Measurements from ENCODE around the gene RPRML.
"Not testable (repeated sequence)": the region's sequence is repeated elsewhere in the genome, so short reads cannot be mapped to it uniquely, and the experiment has no call there.

The RPRML gene

DNA sequence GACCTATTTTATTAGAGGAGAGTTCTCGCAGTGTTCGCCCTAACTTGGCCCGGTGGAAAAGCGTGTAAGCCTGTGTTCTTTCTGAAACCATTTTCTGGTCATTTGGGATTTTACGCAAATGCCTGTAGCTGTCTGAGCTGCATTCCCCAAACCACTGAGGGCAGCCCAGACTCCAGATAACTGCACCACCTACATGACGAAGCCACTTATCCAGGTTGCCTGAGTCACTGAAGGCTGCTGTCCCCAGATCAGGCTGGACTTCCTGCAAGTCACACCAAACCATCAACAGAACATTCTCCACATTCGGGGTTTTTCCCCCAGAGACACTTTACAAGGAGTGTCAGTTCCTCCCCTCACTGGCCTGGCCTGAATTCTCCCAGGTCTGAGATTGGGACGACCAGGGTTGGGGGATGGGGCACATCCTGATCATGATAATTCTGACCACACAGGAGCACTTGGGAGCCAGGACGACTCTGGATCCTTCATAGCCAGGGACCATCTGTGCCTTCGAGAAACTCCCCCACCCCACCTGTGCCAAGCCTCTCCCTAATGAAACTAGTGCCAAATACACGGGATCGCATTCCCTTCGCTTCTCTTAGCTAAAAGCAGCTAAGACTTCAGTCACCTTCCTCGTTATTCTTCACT lies 2.3 kb downstream of the RPRML start:
- no peak for DNase-seq (ENCODE audit: low read depth)

DNA sequence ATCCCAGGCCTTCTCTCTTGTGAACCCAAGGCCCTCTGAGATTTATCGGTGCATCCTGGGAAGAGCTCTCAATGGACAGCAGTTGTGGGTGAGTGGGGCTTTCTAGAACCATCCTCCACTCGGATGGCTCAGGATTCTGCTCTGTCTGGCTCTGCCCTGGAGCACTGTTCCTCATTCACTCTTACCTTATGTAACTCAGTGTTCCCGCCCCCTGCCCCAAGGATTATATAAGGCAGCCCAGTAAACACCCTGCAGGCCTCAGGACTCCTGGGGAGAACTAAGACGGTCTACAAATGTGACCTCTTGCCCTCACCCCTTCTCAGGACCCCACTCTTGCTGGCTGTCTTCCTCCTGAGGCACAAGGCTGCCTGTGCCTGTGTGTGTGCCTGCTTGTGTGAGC lies 3.8 kb downstream of the RPRML start:
- DNase-seq (ENCODE audit: low read depth), result no peak

DNA sequence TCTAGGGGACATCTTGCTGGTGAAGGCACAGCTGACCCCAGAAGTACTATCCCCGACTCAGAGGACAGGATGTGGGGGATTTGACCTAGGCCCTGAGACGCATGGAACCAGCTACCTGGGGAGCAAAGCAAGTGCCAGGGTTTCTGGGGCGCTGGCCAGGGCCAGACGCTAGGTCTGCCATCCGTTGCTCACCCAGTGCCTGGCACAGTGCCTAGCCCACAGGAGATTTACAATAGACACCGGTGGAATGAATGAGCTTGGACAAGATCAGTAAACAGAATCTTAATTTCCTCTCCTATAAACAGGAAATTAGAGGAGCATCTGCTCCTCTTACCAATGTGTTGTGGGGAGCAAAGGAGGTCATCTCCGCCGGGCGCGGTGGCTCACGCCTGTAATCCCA lies 5.0 kb downstream of the RPRML start:
- DNase-seq (ENCODE audit: low read depth), result no peak

DNA sequence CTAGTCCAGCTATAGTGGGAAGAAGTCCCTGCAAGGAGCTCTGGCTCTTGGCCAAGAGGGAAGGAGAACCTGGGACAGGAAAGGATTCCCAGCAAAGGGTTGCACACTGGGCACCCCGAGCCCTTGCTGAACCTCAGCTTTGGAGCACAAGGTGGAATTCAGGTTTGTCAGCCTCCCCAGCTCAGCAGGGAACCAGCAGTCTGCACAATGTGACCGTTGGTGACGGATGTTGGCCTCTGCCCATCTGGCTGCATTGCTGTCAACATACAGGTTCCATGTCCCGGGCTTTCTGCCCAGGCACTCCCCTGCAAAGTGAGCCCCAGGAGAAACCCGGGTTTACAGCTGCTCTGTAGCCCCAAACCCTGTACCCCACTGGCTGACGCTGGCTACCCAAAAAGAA lies 6.7 kb downstream of the RPRML start:
- no peak for DNase-seq (ENCODE audit: low read depth)

DNA sequence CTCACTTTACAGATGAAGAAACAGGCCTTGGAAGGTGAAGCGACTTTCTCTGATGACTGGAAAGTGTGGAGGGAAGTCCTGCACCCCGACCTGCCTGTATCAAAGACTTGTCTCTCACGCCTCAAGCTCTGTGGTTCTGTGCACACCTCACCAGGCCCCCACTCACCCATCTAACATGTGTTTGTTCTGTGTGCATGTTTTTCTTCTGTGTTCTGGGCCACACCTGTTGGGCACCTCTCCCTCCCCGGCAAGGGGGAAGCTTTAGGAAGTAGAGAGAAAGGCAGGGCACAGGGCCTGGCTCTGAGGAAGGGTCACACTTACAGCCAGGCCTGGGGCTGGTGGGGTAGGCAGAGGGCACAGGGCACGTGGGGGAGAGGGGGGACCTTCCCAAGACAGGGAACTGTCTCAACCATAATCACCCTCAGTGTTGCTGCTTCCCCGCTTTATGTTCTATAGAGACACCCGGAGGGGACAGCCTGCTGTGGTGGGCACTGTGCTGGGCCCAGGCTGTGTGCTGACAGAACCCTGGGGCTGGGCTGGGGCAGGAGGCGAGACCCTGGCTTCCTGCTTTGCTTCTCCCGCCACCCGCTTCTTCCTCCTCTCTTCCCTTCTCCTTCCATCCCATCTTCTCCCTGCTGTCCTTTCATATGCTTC lies 7.3 kb downstream of the RPRML start:
- no peak for DNase-seq (ENCODE audit: low read depth)

DNA sequence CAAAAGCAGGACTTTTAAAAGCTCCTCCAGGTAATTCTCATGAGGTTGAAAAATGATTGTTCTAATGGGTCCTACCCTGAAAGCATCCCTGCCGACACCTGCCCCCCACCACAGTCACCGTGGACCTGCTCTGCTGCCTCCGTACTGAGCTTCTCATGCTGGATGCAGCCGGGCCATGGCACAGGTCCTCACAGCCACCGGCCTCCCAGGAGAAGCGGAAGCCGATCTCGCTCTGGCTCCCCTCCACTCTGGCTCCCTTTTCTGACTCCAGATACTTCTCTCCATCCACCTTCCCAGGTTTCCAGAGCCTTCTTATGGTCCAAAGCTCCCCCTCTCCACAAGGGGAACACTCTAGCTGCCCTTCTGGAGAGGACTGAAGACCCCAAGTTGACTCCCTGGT lies 10.2 kb downstream of the RPRML start:
- DNase-seq (ENCODE audit: low read depth), result no peak

DNA sequence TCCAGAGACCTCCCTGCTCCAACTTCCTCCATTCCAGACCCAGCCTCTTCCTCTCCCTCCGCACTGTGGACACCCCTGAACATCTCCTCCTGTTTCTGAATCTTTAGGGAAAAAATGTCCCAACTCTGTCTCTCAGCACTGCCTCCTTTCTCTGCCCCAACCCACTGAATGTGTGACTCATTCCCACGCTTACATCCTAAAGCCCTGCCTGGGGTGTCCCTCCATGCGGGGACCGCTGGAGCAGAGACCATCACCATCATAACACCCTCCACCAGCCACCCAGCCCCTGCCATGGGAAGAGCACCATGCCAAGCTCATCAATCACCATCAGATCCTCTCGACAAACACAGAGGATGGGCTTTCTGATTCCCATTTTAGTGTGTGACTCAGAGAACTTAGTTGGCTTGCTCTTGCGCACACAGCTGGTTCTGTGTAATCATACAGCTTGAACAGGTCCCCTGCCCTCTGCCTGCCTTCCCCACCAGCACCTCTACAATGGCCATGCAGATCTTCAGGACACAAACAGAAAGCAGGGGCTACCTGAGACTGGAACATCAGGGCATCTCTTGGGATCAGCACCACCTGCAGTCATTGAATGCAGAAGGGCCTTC lies 10.7 kb downstream of the RPRML start:
- DNase-seq (ENCODE audit: low read depth), result no peak

DNA sequence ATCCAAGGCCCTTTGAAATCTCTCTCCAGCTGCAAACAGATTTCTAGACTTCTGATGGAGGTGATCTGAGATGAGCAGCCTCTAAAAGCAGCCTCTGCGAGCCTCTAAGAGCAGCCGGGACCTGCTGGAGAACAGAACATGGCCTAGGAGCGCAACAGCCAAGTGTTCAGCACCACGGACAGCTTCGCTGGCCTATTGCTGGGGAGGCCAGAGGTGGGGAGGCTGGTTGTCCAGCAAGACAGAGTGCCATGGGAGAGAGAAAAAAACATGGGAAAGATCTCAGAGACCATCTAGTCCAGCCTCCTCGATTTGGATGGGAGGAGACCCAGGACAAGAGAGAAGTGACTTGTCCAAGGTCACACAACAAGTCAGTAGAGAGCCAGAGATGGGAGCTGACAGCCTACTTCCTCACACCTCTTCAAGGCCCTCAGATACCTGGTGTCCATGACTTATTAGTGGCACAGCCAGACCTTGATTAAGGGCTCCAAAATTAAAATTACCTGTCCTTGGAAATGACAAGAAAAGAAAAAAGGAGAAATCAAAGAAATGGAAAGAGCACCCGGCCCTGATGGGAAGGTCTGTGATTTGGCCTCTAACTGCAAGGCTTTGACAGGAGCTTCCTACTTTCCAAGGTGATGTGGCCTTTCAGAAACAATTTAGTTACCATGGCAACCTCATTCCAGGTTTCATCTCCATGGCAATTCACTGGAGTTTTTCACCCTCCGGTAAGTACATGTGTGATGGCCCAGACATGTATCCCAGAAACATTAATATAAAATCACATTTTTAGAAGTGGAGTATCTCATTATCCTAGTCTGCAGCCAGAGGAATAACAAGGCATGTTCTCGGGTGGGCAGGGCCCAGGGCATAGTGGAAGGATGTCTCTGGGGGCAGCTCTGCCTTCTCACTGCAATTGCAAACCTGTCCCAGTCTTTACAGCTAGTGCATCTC lies 14.5 kb downstream of the RPRML start:
- no peak for DNase-seq (ENCODE audit: low read depth)

DNA sequence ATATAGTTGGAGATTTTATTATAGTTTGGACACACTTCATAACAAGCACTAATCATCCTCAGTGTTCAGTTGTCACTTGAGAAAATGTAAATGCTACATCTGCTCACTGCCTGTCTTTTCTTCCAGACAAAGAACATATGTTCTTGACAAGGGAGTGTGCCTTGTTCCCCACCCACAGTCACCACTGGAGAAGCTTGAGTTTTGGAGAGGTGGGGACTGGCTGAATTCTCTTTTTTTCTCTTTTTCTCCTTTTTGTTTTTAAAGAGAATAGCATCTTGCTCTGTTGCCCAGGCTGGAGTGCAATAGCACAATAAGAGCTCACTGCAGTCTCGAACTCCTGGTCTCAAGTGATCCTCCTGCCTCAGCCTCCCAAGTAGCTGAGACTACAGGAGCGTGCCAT lies 15.5 kb downstream of the RPRML start:
- DNase-seq (ENCODE audit: low read depth), result no peak

DNA sequence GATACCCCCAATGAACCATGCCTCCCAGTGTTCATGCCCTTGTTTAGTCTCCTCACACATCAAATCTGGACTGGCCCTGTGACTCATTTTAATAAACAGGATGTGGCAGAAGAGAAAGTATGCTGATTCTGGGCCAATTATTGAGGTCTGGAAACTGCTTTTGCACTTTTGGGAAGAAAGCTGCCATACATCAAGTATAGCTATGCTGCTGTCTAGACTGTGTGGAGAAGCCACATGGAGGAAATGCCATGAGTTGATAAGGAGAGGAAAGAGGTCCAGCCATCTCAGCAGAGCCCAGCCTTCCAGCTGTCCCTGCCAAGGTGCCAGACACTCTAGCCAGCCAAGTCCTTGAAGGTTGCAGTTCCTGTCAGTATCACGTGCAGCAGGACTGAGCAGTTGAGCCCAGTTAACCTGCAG lies 16.7 kb downstream of the RPRML start:
- no peak for DNase-seq (ENCODE audit: low read depth)

DNA sequence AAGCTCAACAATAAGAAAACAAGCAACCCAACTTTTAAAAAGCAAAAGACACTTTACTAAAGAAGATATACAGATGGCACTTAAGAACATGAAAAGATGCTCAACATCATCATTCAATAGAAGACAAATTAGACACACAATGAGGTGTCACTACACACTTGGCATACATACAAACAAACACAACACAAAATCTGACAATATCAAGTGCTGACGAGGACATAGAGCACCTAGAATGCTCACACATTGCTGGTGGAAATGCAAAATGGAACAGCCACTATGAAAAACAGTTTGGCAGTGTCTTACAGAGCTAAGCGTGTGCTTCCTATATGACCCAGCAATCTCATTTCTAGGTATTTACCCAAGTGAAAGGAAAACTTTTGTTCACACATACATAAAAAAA lies 18.9 kb downstream of the RPRML start:
- no peak for DNase-seq (ENCODE audit: low read depth)

DNA sequence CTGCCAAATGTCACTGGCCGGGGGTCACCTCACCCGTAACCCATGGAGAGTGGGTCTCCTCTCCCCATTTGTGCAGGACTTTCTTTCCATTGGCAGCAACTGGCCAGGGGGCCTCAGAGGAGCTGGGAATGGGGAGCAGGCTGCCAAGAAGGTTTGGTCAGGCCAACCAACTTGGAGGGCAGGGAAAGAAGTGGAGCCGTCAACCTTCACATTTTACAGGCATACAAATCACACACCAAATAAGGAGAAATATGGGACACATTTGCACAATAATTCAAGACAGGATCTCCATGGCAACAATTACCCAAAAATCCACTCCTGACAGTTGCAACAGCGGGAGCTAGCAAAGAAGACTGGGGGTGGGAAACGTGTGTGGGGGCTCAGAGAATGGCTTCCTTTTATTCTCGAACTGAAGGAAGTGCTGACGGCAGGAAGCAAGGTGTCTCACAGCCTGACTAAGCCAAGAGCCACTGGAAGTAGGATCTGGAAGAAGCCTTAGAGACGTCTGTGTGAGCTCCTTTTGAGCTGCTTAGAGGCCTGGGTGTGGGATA lies 20.9 kb downstream of the RPRML start:
- no peak for DNase-seq (ENCODE audit: low read depth)

DNA sequence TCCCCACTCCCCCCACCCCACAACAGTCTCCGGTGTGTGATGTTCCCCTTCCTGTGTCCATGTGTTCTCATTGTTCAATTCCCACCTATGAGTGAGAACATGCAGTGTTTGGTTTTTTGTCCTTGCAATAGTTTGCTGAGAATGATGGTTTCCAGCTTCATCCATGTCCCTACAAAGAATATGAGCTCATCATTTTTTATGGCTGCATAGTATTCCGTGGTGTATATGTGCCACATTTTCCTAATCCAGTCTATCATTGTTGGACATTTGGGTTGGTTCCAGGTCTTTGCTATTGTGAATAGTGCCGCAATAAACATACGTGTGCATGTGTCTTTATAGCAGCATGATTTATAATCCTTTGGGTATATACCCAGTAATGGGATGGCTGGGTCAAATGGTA lies 25.9 kb downstream of the RPRML start:
- not testable (repeated sequence) for DNase-seq (ENCODE audit: low read depth)

DNA sequence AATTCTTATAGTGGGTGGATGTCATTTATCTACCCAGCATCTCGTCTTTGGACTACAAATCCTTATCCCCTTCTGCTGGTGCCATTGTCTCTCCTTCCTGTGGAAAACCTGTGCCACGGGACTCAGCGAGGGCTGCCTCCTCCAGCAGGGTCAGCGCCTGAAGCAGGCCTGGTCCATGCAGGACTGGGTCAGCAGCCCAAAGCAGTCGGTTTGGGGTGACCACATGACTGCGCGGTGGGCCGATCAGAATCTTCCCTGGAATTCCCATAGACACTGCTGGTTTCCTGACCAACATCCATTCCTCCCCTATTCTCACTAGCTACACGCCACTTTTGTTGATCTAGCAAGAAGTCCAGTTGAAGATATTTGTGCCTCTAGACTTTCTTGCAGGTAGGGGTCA lies 26.9 kb downstream of the RPRML start:
- DNase-seq (ENCODE audit: low read depth), result no peak

DNA sequence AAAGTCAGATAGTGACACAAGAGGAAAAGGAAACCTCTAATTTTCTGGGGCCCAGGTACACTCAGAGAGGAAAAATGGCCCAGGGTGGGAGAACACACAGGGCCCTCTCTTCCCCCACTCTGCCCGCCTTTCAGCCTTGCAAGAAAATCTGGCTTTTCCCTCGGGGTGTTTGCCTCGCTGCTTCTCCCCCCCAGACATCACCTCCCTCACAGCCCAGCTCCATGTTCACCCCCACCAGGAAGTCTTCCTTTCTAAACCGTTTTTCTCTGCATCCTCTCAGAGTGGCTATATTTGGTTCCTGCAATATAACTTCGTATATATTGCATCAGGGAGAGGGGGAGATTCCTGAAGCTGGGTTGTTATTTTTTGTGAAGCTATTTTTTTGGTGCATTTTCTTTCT lies 27.3 kb downstream of the RPRML start:
- DNase-seq (ENCODE audit: low read depth), result no peak

DNA sequence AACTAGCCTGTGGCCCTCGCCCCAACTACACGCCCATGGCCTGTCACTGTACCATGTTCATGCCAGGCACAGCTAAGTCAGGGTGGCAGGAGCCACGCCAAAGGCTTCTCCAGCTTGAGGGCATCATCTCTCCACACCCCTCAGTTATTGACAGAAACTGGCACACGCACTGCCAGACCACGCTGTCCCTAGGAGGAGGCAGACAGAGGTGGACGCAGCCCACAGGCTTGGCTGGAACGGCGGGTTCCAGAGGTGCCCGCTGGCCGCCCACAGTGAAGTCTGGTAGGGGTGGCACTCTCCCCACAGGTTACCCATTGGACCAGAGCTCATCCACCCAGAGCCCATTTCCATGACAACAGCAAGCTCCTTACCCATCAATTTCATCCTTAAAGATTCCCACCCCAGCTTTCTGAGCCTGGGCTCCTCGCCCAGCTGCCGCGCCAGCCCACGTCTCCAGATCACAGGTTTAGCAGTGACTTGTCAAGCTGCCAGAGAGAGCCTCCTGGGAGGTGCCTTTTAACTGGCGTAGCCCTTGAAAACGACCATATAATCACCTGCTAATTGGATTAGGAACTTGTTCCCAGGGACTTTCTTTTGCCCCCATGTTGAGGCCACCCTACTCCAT lies 27.9 kb downstream of the RPRML start:
- DNase-seq (ENCODE audit: low read depth), result no peak

DNA sequence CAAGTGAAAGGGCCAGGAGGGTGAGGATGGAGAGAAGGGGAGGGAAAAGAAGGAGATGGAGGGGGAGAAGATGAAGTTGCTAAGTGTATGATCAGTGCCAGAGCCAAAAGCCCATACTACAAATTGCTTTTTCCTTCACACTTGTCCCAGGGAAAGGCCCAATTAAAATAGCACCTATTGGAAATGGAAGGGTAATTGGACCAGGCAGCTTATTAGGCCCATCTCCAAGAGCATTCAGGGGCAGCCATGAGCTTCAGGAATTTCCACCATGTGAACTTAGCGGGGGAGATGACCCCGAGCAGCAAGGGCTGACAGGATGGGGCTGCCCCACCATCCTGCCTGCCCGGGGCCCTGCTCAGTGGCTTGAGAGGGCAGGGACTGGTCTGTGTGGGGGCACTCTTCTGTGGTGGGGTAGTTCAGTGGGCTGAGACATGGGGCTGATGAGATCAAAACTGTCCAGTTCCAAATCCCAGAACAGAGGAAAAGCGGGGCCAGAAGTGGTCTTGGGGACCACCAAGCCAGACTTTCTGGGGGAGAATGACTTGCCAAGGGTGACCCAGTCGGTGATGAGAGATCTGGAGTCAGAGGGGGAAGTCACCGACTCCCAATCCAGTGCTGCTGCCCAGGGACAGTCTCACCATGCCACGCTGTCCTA lies 28.6 kb downstream of the RPRML start:
- no peak for DNase-seq (ENCODE audit: low read depth)

DNA sequence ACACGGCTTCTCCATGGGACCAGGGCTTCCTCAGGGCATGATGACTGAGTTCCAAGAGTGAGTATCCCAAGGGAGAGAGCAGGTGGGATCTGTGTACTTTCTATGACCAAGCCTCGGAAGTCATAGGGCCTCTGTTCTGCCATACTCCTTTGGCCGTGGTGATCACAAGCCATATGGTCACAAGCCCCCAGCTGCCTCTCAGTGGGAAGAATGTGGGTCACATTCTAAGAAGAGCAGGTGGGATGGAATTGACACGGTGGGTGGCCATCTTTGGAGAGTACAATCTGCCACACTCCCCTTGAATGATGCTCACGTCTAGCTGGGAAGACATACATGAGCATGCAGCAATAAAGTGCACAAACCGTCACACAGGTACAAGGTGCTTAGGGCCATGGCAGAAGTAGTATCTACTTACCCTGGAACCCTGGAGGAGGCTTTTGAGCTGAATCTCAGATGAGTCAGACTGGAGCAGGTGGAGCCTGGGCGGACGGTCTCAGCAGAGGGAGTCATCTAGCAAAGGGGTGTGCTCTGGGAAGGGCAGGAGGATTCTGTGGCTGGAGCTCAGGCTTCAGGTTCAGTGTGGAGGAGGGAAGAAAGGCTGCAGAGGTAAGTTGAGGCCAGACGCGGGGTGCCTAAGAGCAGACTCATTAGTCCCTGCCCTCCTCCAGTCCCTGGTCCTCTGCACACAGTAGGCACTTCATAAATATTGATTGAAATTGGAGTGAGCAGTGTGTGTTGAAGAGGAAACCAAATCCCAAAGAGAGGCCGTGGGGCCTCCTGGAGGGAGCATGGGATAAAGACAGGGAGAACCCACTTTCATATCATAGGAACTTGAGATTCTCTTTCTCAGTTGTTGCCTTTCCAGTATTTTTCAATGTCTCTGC lies 29.5 kb downstream of the RPRML start:
- DNase-seq (ENCODE audit: low read depth), result no peak

DNA sequence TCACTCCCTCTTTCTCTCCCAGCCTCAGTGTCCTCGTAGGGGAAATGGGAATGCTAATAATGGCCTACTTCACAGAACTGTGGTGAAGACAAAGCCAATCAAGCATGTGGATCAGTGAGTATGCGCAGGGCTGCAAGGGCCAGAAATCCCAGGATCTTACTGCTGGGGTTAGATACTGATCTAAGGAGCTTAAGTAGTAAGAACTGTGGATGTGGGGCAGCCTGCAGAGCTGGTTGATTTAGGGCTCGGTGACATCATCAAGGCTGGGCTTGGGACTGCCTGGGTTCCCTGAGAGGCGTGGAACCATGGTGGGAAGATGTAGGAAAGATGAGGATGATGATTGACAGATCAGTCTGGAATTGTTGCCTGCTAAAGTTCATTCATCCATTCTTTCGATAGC lies 30.5 kb downstream of the RPRML start:
- no peak for DNase-seq (ENCODE audit: low read depth)

DNA sequence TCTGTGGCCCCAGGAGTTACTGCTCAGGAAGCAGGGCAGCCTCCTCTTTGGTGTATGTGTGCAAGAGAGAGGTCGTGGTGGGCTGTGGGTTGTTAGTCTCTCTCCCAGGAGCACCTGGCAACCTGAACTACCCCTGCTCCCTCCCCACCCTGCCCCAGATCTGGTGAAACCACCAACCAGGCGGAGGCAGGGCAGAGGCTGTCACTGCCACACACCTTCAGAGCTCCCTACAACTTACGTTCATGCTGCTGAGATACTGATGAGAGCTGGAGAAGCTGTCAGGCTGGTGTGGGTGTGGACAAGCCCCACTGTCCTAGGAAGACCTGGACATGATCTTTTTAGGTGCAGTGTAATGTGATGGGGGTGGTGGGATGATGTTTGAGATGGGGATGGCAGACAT lies 31.8 kb downstream of the RPRML start:
- no peak for DNase-seq (ENCODE audit: low read depth)

Data from activated T-cell treated with anti-CD3 and anti-CD28 coated beads for 48 hours (primary cell).